Coronary artery (tissue), 2 donors: ENCODE measurements around the gene MEF2B.

Experiments used
- DNase-seq: peaks from one replicate; pipeline ENCODE4 v3.0.0-alpha.2; 2017; ENCODE audit warnings: low spot score
- H3K27ac ChIP-seq, 2 donors: fragments of 200-600 bp; sonication (generic); one replicate each; pipeline ENCODE4 v1.5.1; 2016 to 2019
- H3K4me3 ChIP-seq: fragments of 200-600 bp; sonication (generic); 2 replicates; pipeline ENCODE4 v1.5.1; 2016; ENCODE audit warnings: mild to moderate bottlenecking, moderate library complexity
- TF ChIP-seq, protein P1 (sequence below): fragments of 200-600 bp; sonication (generic); IDR thresholded peaks from one replicate; pipeline ENCODE4 v1.5.1; 2019; ENCODE audit warnings: antibody characterized with exemption

Gene MEF2B

GRCh38 chr19:19123386-19123785 is 46.7 kb downstream of the MEF2B start:
- TF ChIP-seq, protein P1, sequence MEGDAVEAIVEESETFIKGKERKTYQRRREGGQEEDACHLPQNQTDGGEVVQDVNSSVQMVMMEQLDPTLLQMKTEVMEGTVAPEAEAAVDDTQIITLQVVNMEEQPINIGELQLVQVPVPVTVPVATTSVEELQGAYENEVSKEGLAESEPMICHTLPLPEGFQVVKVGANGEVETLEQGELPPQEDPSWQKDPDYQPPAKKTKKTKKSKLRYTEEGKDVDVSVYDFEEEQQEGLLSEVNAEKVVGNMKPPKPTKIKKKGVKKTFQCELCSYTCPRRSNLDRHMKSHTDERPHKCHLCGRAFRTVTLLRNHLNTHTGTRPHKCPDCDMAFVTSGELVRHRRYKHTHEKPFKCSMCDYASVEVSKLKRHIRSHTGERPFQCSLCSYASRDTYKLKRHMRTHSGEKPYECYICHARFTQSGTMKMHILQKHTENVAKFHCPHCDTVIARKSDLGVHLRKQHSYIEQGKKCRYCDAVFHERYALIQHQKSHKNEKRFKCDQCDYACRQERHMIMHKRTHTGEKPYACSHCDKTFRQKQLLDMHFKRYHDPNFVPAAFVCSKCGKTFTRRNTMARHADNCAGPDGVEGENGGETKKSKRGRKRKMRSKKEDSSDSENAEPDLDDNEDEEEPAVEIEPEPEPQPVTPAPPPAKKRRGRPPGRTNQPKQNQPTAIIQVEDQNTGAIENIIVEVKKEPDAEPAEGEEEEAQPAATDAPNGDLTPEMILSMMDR = no peak

GRCh38 chr19:19122902-19123301 is 47.2 kb downstream of the MEF2B start:
- Histone ChIP-seq H3K27ac (no peak overlapping the region), H3K4me3 (no peak overlapping the region)
- TF ChIP-seq, protein P1 = no peak
- no peak for DNase-seq

More at GRCh38 chr19:19123386-19123785, 46.7 kb downstream of the MEF2B start:
- H3K27ac ChIP-seq = no peak overlapping the region
- no peak overlapping the region for H3K4me3 ChIP-seq
- no peak for DNase-seq

DNA sequence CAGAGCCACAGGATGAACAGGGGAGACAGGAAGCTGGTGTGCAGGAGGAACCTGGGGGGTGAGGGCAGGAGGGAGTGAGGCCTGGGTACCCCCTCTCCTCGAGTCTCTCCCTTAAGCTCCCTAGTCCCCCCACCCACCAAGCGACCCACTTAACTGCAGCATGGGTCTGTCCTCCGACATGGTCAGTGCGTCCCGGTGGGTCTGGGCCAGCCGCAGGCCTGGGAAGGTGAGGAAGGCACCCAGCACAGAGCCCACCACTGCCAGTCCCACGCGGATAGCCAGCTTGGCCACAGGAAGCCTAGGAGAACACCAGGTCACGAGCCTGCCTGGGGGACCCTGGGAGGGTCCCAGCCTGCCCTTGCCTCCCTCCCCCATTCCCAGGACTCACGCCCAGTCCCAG is 48.7 kb downstream of the MEF2B start:
- DNase-seq = no peak
- Histone ChIP-seq H3K27ac (no peak overlapping the region), H3K4me3 (no peak overlapping the region)
- TF ChIP-seq, protein P1 = no peak

DNA sequence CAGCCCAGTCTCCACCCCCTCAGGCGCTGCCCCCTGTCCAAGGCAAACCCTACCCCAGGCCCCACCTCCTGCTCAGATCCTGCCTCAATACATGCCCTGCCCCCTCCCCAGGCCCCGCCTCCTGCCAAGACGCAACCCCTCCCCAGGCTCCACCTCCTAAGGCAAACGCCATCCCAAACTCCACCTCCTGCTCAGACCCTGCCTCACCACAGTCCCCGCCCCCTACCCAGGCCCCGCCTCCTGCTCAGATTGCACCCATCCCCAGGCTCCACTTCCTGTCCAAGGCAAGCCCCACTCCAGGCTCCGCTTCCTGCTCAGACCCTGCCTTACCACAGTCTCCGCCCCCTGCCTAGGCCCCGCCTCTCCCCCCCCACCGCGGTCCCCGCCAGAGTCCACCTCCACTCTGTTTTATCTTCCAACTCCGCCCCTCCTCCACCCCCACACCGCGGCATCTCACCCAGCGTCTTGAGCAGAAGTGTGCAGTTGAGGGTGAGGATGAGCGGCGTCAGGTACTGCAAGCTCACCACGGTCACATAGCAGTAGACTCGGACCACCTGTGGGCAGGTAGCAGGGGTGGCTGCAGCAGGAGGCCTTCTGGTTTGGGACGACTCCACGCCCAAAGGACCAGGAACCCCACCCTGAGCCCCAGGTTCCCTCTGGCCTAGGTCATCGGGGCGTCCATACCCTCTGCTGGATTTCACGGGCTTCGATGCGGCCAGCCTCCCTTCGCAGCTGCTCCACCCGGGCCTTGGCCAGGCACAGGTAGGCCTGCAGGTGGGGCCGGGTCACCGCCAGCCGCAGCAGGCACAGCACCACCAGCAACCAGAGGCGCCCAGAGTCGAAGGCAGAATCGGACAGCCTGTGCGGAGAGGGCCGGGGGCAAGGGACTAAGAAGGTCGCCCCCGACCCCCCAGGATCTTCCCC is 49.5 kb downstream of the MEF2B start:
- TF ChIP-seq, protein P1 = no peak
- Histone ChIP-seq H3K4me3 (no peak overlapping the region), H3K27ac (no peak overlapping the region)
- DNase-seq = no peak

DNA sequence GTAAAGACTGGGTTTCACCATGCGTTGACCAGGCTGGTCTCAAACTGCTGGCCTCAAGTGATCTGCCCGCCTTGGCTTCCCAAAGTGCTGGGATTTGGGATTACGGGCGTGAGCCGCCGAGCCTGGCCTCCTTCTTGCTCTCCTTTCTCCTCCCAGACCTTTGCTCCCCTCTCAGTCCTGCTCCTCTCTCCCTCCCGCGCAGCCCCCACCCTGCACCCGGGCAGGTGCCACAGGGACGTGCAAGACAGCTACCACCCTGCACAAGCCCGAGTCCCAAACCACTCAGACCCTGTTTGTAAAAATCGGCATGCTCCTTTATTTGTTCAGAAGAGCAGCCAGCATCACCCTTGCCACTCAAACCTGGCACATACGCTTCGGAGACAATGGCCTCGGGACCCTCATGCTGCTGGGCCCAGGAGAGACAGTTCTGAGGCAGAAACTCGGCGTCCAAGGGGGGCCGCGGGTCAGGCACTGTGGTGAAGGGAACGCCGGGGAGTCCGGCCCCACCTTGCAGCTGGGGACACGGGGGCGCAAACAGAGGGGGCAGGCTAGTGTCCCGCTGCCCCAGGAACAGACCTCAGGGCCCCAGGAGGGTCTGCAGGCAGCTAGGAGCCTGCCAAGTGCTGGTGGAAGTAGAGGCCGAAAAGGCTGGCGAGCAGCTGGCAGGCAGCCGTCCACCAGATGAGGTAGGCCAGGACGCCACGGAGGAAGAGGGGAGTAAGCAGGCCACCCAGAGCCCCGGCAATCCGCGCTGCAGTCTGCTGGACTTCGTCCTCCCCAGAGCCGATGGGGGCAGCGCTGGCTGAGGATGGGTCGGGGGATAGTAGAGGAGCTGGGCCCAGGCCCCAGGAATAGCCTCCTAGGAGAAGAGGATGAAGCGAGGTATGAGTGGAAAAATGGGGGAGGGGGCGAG is 50.5 kb downstream of the MEF2B start:
- Histone ChIP-seq H3K27ac (no peak overlapping the region), H3K4me3 (no peak overlapping the region)
- TF ChIP-seq, protein P1 = no peak
- no peak for DNase-seq

GRCh38 chr19:19115954-19116353 is 54.1 kb downstream of the MEF2B start:
- H3K27ac ChIP-seq = no peak overlapping the region
- no peak for DNase-seq
- TF ChIP-seq, protein P1 = no peak
- H3K4me3 ChIP-seq = no peak overlapping the region
